ENCODE measurements around the gene NEK4.

DNA sequence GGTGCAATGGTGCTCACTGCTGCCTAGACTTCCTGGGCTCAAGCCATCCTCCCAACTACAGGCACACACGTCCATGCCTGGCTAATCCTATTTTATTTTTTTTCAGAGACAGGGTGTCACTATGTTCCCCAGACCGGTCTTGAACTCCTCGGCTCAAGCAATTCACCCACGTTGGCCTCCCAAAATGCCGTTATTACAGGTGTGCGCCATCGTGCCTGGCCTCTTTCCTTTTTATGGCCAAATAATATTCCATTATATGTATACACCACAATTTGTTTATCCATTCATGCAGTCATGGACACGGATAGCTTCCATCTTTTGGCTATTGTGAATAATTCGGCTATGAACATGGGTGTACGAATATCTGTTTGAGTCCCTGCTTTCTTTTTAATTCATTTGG is 962 bp upstream of the NEK4 start:
- TF ChIP-seq POLR2A (IDR thresholded peaks at IDR 0.05; ENCODE audit: low read depth, low read length) (no peak), POLR2AphosphoS5 (IDR thresholded peaks at IDR 0.05; ENCODE audit: low read depth, low read length) (no peak), TAF1 (IDR thresholded peaks at IDR 0.05; ENCODE audit: low read depth, low read length) (no peak), SPI1 (IDR thresholded peaks at IDR 0.05; ENCODE audit: low read depth, low read length) (no peak), POU2F2 (IDR thresholded peaks at IDR 0.05; ENCODE audit: low read depth, low read length) (no peak)

All from GM12891 (cell line).